Ureter (tissue), 1 donor: ENCODE measurements around the gene FAM131B. TPM values are rescaled to one million over a fixed set of nuclear protein-coding genes. Genes with fewer than 3 reads are reported as not detected.

Experiments used
- DNase-seq: peaks from one replicate; pipeline ENCODE4 v3.0.0-alpha.2; 2020; ENCODE audit warnings: low spot score
- total RNA-seq: library from RNA; stranded (reverse); gene quantifications from one replicate; pipeline ENCODE4 v1.2.4, GENCODE V29; 2023
- donor health status: DM: yes; HTN: yes; CAD: no.

Gene FAM131B
- total RNA-seq, 1 donor from 2014 or later = 0.57 TPM

- no peak for DNase-seq
Observed at GRCh38 chr7:143382791-143383641, 20.5 kb upstream of the FAM131B start.

GRCh38 chr7:143382126-143382790, 19.7 kb upstream of the FAM131B start:
- no peak for DNase-seq

GRCh38 chr7:143381427-143382125, 19.1 kb upstream of the FAM131B start:
- DNase-seq = peak; percentile 82

- peak; percentile 97 for DNase-seq
Observed at GRCh38 chr7:143380646-143381426, 18.3 kb upstream of the FAM131B start, which contains the start of gene ZYX. TSS of gene ZYX (plus strand) at chr7:143381345. CDS start at chr7:143381572, 227 bp downstream.

- peak; percentile 92 for DNase-seq
Observed at GRCh38 chr7:143380260-143380645, 17.7 kb upstream of the FAM131B start.

- DNase-seq = no peak
Observed at GRCh38 chr7:143379611-143380259, 17.2 kb upstream of the FAM131B start.

- no peak for DNase-seq
Observed at GRCh38 chr7:143376396-143376795, 13.9 kb upstream of the FAM131B start.

- DNase-seq = no peak
Observed at GRCh38 chr7:143375298-143376034, 13.0 kb upstream of the FAM131B start.

- DNase-seq = no peak
Observed at GRCh38 chr7:143374561-143374960, 12.0 kb upstream of the FAM131B start.

- DNase-seq = no peak
Observed at GRCh38 chr7:143373255-143373794, 10.8 kb upstream of the FAM131B start.

GRCh38 chr7:143372070-143372469, 9.6 kb upstream of the FAM131B start:
- no peak for DNase-seq

GRCh38 chr7:143369678-143370651, 7.5 kb upstream of the FAM131B start:
- no peak for DNase-seq

- DNase-seq = no peak
Observed at GRCh38 chr7:143368387-143368786, 5.9 kb upstream of the FAM131B start.

- no peak for DNase-seq
Observed at GRCh38 chr7:143367972-143368371, 5.5 kb upstream of the FAM131B start.

GRCh38 chr7:143363016-143363937, 764 bp upstream of the FAM131B start:
- no peak for DNase-seq

- no peak for DNase-seq
Observed at GRCh38 chr7:143361552-143362130, 872 bp downstream of the FAM131B start.

GRCh38 chr7:143360788-143361551, 1.5 kb downstream of the FAM131B start:
- DNase-seq = no peak
